PC-9 (cell line): Measurements from ENCODE around the gene ITGAX.

Source experiments
- EZH2 ChIP-seq: fragments of 200-600 bp; sonication (generic); IDR thresholded peaks from 2 replicates; pipeline ENCODE4 v1.8.0; 2017; ENCODE audit warnings: antibody characterized with exemption, low read depth
- TF ChIP-seq, protein P1 (sequence below): fragments of 200-600 bp; sonication (generic); conservative IDR thresholded peaks from 2 replicates; pipeline ENCODE4 v1.6.1; 2017; ENCODE audit warnings: mixed run types, antibody characterized with exemption, mild to moderate bottlenecking, moderate library complexity

DNA sequence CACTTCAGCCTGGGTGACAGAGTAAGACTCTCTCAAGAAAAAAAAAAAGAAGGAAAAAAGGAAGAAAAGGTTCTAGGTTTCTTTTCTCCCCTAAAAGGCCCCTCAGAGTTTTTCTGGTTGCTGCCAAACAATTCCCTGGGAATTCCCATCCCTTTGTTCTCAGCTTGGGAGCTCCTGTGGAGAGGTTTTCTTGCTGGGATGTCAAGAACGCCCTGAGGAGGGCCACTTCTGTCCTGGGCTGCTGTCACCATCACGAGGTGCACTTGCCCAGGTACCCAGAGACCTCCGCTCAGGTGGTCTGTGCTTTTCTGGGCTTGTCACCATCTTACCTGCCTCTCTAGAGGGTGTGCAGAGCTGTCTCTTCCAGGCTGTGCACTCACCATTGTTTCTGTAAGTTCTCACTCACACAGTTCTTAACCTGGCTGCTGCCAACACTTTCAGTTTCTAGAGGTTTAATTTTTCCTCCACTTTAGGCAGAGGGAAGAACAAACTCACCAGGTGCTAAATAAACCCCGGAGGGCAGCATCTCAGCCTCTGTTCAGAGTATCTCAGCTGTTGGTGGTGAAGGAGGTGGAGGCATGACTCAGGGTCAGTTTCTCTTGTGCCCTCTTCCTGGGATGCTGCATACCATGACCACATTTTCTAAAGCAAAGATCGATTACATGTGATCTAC, 75.5 kb downstream of the ITGAX start:
- TF ChIP-seq, protein P1, sequence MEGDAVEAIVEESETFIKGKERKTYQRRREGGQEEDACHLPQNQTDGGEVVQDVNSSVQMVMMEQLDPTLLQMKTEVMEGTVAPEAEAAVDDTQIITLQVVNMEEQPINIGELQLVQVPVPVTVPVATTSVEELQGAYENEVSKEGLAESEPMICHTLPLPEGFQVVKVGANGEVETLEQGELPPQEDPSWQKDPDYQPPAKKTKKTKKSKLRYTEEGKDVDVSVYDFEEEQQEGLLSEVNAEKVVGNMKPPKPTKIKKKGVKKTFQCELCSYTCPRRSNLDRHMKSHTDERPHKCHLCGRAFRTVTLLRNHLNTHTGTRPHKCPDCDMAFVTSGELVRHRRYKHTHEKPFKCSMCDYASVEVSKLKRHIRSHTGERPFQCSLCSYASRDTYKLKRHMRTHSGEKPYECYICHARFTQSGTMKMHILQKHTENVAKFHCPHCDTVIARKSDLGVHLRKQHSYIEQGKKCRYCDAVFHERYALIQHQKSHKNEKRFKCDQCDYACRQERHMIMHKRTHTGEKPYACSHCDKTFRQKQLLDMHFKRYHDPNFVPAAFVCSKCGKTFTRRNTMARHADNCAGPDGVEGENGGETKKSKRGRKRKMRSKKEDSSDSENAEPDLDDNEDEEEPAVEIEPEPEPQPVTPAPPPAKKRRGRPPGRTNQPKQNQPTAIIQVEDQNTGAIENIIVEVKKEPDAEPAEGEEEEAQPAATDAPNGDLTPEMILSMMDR, result no peak
- no peak for TF ChIP-seq EZH2
